ENCODE results near the gene SCAMP3.
"Not testable (repeated sequence)": the region's sequence is repeated elsewhere in the genome, so short reads cannot be mapped to it uniquely, and the experiment has no call there.

The SCAMP3 gene

DNA sequence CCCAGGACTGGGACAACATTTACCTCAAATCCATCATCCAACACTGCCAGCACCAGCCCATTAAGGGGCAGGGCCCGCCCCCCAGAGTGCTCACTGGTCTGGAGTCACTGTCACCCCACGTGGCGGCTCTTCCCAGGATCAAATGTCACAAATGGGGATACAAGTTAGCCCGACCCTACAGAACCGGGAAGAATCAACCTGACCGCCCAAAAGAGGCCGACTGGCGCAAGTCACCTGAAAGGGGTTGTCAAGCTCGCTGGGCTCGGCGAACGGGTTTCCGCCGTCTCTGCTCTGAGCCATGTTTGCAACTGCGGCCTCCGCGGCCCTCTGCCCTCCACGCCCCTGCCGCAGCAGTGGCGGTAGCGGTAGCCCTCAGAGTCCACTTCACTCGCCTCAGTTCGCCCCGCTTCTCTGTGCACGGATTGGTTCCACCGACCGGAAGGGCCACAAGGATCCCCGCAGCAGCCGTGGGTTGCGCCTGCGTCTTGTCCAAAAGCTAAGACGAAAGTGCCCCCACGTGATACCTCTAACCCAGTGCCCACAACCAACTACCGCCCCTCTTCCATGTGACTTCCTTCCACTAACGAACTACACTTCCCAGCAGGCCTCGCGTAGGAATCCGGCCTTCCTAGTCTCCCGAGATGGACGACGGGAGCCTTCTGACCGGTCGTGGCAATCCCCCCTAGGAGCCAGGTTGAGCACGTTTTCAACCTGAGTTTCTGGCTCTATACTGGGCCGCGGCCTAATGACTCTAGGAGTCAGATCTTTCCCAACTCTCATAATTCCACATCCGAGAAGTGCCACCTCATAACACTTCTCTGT, at the start of gene SCAMP3:
Gene SCAMP3 (minus strand): TSS at position 509 of the 822 bp plus-strand sequence. CDS start 209 bp downstream, at position 300.
- DNase-seq (ENCODE audit: low read depth): peak; percentile 65

DNA sequence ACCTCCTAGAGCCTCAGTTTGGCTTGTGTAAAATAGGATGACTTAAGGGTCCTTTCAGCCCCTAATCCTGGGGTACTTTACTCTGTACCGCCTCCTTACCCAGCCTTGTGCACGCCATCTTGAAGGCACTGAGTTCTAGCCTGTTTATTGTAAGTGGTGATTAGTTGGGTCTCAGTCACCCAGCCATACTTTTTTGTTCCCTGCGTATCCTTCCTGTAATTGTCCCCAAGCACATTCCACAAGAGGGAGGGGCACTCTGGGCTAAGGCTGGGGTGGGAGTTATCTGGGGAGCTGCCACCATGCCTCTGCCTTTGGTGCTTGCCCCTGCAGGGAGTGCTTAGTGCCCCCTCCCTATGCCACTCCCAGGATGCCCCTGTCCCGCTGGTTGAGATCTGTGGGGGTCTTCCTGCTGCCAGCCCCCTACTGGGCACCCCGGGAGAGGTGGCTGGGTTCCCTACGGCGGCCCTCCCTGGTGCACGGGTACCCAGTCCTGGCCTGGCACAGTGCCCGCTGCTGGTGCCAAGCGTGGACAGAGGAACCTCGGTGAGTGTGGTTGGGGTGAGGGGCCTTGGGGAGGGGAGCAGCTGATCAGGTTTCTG, 47.4 kb upstream of the SCAMP3 start:
- no peak for DNase-seq (ENCODE audit: low read depth)

DNA sequence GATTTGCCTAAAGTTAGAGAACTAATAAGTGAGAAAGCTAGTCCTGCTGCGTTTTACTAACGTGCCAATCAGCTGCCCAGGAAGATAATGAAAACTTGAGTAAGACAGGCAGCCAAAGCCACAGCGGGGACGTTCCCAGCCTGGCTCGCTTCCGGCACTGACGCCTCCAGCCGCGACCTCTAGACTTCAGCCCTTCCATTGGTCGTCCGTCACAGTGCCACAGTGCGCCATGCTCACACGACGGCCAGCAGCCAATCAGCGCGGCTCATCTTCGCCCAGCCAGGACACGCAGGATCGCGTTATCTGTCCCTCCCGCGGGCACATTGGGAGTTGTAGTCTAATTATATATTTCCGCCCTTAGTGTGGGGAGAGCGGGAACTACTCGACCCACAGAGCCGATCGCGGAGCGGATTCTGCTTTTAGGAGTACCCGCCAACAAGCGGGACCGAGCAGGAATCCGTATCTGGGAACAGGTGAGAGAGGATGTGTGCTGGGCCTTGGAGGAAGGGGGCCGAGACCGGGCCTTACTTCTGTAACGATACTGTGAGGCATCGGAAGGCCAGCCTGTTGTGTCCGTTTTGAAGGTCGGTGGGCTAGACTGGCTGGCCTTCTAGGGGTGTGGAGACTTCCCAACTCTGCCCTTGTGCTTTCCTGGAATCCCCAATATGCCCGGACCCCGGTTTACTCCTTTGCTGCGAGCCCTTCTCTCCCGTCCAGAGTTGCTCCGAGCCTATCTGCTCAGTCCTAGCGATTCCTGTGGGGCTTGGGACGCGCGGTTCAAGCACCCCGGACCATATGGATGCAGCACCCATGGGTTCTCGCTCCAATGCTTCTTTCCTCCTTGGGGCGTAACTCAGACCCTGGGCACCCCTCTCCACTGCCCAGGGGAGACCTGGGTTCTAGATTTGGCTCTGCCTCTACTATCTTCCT, 46.6 kb upstream of the SCAMP3 start, which contains the start of gene FDPS:
Gene FDPS (plus strand): TSS at position 374 of the 930 bp plus-strand sequence. CDS start 924 bp downstream, outside the sequence.
- peak; percentile 91 for DNase-seq (ENCODE audit: low read depth)

DNA sequence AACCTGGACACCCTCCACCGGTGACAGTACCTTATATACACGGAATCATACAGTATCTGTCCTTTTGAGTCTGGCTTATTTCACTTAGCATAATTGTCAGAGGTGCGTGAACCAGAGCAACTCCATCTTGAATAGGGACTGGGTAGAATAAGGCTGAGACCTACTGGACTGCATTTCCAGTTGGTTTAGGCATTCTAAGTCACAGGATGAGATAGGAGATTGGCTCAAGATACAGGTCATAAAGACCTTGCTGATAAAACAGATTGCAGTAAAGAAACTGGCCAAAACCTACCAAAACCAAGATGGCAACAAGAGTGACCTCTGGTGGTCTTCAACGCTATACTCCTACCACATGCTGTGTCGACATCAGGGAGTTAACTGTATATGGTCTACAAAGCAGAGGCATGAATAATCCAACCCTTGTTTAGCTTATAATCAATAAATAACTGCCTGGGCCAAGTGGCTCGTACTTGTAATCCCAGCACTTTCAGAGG, 45.1 kb upstream of the SCAMP3 start:
- no peak for DNase-seq (ENCODE audit: low read depth)

DNA sequence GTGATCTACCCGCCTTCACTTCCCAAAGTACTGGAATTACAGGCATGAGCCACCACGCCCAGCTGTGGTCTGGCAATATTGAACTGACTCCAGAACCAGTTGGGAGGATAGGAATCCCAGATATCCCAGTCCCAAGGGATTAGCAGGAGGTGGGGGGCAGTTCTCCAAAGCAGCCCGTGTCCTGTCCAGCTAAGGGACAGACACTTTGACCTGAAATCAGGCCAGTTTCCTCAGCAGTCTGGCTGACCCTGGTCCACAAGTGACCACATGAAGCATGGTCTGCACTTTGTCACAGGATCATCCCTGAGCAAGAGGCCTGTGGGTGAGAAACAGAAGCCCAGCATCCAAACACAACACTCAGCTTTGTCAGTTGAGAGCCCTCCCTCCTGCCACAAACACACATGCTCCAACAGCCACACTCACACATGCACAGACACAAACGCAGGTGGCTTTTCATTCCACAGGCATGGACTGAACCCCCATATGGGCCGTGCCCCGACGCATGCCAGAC, 43.8 kb upstream of the SCAMP3 start:
- no peak for DNase-seq (ENCODE audit: low read depth)

DNA sequence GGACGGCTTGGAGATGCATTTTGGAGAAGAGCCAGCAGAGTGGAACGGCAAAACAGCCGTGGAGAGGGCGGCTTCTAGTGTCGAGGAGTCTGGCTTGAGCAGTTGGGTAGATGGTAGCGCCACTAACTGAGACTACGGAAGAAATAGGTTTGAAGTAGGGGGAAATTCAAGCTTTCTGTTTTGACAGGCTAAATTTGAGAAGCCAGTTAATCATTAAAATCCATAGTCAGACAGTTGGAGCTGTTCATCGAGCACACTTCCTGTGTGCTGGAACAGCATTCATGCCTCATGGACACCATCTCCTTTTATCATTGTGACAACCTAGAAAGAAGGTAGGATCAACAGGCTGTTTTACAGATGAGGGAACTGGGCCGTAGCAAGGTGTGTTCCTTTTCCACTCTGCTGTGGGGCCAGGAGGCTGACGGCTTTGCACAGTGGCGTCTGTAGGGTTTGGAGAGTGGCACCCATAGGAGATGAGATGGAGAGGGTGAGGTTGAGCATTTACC, 42.5 kb upstream of the SCAMP3 start:
- DNase-seq (ENCODE audit: low read depth): no peak

DNA sequence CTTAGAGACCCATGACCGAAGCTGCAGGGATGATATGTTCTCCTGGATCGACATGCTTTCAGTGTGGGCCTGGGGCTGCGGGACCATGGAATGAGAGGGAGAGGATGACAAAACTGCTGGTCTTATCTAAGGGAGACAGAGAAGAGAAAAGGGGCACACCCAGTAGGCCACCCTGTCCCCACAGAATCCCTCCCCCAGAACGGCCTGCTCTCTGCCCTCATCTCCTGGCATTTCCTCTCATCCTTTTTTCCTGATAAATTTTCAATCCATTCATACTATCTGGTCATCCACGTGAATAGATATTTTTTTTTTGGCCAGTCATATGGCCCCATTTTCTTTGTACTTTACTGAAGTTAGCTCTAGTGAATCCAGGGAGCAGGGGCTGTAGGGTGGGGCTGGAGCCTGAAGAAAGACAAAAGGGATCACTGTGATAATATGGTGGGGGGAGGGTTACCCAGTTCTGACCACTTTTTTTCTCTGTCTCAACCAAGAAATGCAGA, 39.2 kb upstream of the SCAMP3 start, which contains the start of gene PKLR:
Gene PKLR (minus strand): TSS at position 97 of the 500 bp plus-strand sequence. CDS start 43 bp downstream, at position 54.
- no peak for DNase-seq (ENCODE audit: low read depth)

DNA sequence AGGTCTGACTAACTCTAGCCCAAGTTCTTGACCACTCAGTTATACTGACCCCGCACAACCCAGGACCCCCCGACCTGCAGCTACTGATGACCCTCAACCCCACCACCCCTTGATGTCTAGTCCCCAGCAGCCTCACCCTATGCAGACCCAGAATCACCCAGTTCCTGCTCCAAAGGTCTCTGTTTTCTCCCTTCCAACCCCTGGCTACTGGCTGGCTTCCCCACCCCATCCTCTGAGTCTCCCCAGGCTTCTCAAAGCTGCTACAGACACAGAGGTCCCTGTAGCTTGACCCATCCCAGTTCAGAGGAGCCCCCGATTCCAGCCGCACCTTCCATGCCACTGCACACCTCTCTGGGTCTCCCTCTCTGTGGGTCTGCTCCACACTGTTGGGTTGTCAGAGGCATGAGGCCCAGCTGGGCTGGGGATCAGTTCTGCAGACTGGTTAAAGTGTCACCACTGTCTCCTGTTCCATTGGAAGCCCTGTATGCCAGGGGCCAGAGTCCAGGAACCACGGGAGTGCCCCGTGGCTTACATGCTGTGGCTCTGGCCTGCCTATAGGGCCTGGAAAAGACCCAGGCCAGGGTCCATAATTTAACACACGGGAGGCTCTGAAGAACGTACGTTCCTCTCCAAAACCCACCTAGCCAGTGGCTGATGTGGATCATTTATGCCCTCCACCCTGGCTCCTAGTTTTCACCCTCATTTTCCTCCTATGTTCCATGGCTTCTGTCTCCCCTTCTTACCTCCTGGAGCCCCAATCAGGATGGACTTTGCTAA, 38.6 kb upstream of the SCAMP3 start:
- no peak for DNase-seq (ENCODE audit: low read depth)

DNA sequence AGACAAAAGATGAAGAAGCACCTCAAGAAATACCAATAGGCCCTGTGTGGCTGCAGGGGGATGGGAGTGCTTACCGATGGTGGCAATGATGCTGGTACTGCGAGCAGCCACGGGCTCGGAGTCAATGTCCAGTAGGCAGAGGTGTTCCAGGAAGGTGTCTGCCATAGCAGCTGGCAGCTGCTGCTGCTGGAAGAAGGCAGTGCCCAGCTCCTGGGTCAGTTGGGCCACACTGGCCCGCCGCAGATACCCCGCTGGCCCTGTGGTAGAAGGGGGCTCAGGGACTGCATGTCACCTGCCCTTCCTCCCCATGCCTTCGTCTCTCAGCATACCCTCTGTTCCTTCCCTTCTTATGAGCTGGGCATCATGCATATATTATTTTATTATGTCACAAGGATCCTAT, 37.9 kb upstream of the SCAMP3 start:
- DNase-seq (ENCODE audit: low read depth): no peak

DNA sequence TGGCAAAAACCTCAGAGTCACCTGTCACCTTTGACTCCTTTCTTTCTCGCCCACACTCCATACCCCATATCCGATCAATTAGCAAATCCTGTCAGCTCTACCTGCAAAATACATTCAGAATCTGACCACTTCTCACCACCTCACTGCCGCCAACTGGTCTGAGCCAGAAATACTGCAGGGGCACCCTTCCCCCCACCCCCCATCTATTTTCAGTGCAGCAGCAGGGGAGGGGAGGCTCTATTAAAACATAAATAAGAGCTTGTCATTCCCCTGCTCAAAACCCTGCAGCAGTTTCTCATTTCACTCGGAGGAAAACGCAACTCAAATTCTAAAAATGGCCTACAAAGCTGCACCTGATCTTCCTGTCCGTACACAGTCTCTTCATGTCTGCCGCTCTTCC, 35.2 kb upstream of the SCAMP3 start:
- DNase-seq (ENCODE audit: low read depth): no peak

DNA sequence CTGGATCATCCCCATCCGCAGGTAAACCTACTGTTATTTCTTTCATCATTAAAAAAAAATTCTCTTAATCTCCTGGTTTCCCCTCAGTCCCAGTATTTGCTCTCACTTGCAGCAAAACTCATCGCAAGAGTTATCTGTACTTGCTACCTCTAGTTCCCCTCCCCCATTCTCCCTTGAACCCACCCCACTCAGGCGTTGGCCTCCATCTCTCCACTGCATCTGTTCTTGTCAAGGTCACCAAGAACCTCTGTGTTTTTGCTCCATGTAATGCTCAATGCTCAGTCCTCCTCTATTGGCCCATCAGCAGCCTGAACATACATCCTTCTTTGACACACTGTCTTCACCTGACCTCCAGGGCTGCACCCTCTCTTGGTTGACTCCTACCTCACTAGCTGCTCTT, 34.5 kb upstream of the SCAMP3 start:
- no peak for DNase-seq (ENCODE audit: low read depth)

DNA sequence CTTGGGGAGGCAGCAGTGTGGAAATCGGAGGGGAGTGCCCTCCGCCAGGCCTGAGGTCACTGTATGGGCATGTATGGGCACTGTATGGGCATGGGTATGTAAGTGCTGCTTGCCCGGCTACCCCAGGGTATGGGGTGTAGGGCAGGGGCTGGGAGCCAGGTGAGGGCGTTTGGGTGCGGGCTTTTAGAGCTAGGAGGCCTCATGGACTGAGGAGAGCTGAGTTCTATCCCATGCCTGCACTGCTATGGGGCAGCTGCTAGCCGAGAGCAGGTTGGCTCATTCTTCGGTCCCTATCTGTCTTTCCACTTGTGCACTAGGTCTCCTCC, 33.7 kb upstream of the SCAMP3 start:
- no peak for DNase-seq (ENCODE audit: low read depth)

DNA sequence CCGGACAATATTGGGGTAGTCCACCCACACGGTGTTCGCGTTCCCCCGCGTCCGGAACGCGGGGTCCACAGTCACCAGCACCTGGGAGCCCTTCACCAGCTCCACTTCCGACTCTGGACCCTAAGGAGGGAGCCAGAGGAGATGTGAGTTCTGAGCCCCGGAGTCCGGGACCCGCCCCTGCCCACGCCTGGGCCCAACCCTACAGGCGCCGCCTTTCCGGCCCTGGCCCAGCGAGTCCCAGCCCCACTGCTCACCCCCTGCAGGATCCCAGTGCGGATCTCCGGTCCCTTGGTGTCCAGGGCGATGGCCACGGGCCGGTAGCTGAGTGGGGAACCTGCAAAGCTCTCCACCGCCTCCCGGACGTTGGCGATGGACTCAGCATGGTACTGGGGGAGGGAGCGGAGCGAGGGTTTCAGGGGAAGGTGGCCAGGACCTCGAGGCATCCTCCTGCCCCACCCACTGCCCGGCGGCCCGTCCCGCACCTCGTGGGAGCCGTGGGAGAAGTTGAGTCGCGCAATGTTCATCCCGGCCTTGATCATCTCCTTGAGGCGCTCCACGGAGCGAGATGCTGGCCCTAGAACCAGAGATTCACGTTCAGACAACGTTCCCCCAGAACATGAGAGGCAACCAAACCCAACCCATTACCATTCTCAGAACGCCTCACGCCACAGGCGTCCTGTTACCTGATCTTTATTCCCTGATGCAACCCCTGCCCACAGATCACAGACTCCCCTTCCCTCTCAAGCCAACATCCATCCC, 33.2 kb upstream of the SCAMP3 start:
- no peak for DNase-seq (ENCODE audit: low read depth)

DNA sequence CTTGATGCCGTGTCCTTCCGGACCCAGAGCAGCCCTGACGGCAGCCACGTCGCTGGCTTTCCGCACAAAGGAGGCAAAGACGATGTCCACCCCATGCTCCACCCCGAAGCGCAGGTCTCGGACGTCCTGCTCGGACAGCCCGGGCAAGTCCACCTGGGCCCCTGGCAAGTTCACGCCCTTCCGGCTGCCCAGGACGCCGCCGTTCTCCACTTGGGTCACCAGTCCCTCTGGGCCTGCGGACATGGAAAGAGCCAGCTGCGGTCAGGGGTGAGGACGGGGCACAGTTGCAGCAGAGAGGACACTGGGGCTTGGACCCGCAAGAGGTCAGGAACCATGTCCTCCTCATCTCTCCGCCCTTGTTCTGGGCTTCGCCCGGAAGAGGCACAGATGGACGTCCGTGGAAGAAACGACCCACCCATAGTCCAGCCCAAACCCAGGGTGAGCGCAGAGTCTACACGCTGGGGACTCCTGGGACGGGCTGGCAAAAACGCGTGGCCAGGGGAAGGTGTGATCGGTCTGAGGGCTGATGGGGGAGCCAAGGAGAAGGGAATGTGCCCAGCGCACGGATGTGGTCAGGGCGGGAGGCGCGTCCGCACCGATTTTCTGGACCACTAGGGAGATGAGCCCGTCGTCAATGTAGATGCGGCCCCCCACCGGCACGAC, 32.5 kb upstream of the SCAMP3 start:
- no peak for DNase-seq (ENCODE audit: low read depth)

DNA sequence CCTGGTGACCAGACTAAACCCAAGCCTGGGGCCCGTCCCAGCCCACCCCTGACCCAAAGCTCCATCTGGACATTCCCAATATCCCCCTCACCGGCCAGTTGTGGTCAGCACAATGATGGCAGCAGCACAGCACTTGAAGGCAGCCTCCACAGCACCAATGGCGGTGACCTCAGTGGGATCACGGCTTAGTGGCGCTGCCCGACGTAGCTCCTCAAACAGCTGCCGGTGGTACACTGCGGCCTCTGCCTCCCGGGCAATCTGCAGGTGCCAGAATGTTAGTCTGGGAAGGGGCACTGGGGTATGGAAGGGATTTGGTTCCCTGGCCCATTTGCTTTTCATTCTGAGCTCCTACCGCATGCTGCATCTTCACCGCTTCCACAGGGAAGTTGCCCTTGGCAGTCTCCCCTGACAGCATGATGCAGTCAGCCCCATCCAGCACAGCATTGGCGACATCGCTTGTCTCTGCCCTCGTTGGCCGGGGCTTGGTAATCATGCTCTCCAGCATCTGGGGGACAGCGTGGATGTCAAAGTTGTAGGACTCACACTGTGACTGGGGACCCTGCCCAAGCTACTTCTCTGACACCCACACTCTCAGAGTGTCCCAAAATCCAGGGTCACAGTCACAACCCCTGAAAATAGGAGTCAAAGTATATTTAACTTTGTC, 31.1 kb upstream of the SCAMP3 start:
- DNase-seq (ENCODE audit: low read depth): no peak

DNA sequence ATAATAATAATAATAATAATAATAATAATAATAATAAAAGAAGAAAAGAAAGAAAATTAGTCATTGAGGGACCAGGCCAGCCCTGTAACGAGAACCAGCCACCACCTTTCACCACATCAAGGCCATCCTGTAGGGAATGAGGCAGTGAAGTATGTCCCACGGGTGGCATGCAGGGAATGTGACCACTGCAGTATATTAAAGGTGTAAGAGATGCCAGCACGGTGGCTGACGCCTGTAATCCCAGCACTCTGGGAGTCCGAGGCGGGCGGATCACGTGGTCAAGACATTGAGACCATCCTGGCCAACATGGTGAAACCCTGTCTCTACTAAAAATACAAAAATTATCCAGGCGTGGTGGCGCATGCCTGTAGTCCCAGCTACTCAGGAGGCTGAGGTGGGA, 28.8 kb upstream of the SCAMP3 start:
- not testable (repeated sequence) for DNase-seq (ENCODE audit: low read depth)

DNA sequence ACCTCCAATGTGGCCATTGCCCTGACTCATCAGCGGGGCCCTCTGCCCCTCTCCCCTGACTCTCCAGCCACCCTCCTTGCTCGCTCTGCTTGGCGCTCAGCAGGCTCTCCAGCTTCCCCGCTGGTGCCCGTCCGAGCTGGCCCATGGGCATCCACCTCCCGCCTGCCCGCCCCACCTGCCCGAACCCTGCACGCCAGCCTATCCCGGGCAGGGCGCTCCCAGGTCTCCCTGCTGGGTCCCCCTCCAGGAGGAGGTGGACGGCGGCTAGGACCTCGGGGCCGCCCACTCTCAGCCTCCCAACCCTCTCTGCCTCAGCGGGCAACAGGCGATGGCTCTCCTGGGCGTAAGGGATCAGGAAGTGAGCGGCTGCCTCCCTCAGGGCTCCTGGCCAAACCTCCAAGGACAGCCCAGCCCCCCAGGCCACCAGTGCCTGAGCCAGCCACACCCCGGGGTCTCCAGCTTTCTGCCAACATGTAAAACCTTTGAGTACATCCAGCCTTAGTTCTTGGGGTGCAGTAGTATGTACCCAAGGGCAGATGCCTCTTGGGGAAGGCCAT, 25.9 kb upstream of the SCAMP3 start:
- DNase-seq (ENCODE audit: low read depth): no peak

DNA sequence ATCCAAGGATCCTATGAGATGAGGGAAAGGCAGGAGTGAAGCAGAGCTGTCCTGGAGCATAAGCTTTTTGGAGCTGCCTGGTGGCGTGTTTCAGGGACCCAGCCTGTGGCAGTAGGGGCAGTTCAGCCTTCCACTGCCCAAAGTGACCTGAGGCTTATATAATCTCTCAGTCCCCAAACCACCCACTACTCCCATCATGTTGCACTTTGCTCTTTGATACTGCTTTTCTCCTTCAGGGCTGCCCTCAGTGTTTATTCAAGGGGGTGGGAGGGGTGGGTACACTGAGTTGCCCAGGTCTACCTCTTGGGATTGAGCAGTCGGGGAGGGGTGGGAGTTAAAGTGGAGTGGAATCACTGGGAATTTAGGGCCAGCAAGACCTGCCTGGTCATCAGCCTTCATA, 24.4 kb upstream of the SCAMP3 start:
- DNase-seq (ENCODE audit: low read depth): no peak

DNA sequence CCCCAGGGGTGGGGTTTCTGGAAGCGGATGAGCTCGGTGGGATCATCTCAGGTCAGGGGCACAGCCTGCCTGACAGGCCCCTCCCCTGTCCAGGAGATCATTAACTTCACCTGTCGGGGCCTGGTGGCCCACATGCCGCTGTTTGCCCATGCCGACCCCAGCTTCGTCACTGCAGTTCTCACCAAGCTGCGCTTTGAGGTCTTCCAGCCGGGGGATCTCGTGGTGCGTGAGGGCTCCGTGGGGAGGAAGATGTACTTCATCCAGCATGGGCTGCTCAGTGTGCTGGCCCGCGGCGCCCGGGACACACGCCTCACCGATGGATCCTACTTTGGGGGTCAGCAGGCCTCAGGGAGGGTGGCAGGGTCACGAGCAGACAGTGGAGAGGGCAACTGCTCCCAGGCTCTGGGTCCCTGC, 23.5 kb upstream of the SCAMP3 start:
- DNase-seq (ENCODE audit: low read depth): no peak
